HT-29 (cell line): Measurements from ENCODE around the gene MAP4K5. TPM values are rescaled to one million over a fixed set of nuclear protein-coding genes. Genes with fewer than 3 reads are reported as not detected.
"Not testable (repeated sequence)": the region's sequence is repeated elsewhere in the genome, so short reads cannot be mapped to it uniquely, and the experiment has no call there.

Experiments used
- DNase-seq: peaks from one replicate; pipeline ENCODE4 v3.0.0-alpha.2; 2015; ENCODE audit warnings: low spot score
- total RNA-seq: library from RNA; depleted of rRNA; stranded (reverse); fragments of >200 nt; shearing (Covaris generic); gene quantifications from 2 replicates; pipeline ENCODE4 v1.2.3, GENCODE V29; 2014

Gene MAP4K5
- total RNA-seq, 1 experiment from 2014 or later: 34.1 TPM

- DNase-seq: peak; percentile 36
These were observed 521 bp downstream of the MAP4K5 start for GRCh38 chr14:50531595-50532501.

GRCh38 chr14:50530794-50531365 lies 1.5 kb downstream of the MAP4K5 start:
- peak; percentile 6 for DNase-seq

- no peak for DNase-seq
These were observed 2.0 kb downstream of the MAP4K5 start for GRCh38 chr14:50530358-50530757.

- no peak for DNase-seq
These were observed 2.8 kb downstream of the MAP4K5 start for GRCh38 chr14:50529288-50530179.

GRCh38 chr14:50528000-50528399 lies 4.4 kb downstream of the MAP4K5 start:
- DNase-seq: no peak

- no peak for DNase-seq
These were observed 7.4 kb downstream of the MAP4K5 start for GRCh38 chr14:50524731-50525515.

GRCh38 chr14:50524060-50524459 lies 8.3 kb downstream of the MAP4K5 start:
- DNase-seq: no peak

- DNase-seq: no peak
These were observed 8.9 kb downstream of the MAP4K5 start for GRCh38 chr14:50523271-50524041.

GRCh38 chr14:50521912-50522341 lies 10.4 kb downstream of the MAP4K5 start:
- DNase-seq: peak; percentile 27

- peak; percentile 33 for DNase-seq
These were observed 11.2 kb downstream of the MAP4K5 start for GRCh38 chr14:50520947-50521815.

- no peak for DNase-seq
These were observed 16.3 kb downstream of the MAP4K5 start for GRCh38 chr14:50516091-50516490.

GRCh38 chr14:50512463-50512862 lies 19.9 kb downstream of the MAP4K5 start:
- DNase-seq: no peak

- no peak for DNase-seq
These were observed 22.2 kb downstream of the MAP4K5 start for GRCh38 chr14:50510157-50510556.

- not testable (repeated sequence) for DNase-seq
These were observed 25.3 kb downstream of the MAP4K5 start for GRCh38 chr14:50507078-50507477.

- no peak for DNase-seq
These were observed 30.7 kb downstream of the MAP4K5 start for GRCh38 chr14:50501642-50502041.

GRCh38 chr14:50497351-50497750 lies 35.0 kb downstream of the MAP4K5 start:
- DNase-seq: no peak

GRCh38 chr14:50489851-50490250 lies 42.5 kb downstream of the MAP4K5 start:
- DNase-seq: no peak

- no peak for DNase-seq
These were observed 43.8 kb downstream of the MAP4K5 start for GRCh38 chr14:50488521-50488920.

- no peak for DNase-seq
These were observed 53.3 kb downstream of the MAP4K5 start for GRCh38 chr14:50479041-50479440.
